Spleen (tissue), 7 donors: Measurements from ENCODE around the gene TPK1.

Experiments
- CTCF ChIP-seq, 11 experiments: fragments of 200-600 bp in 7 of 11; fragments of 450-650 bp in 4 of 11; sonication (generic) in 4 of 11; IDR thresholded peaks in 8 of 11; conservative IDR thresholded peaks in 3 of 11; 1 replicate in 7 of 11; 2 replicates in 4 of 11; pipeline versions ENCODE4 v1.4.0 to v1.8.0; 2016 to 2021; ENCODE audit warnings: antibody characterized with exemption in 11 of 11, inconsistent platforms in 4 of 11, mild to moderate bottlenecking in 1 of 11
- POLR2A ChIP-seq, 3 donors: fragments of 450-650 bp; IDR thresholded peaks; one replicate each; pipeline ENCODE4 v1.5.1; 2017; ENCODE audit warnings: antibody characterized with exemption in 3 of 3, mild to moderate bottlenecking in 1 of 3
- donor health status: DM: no; HTN: no; CAD: no; lungs with moderate emphysema.
- donor health status: DM: no; HTN: no; CAD: no.
- donor health status: DM: no; HTN: no; CAD: no.

GRCh38 chr7:144720149-144720548, 115.7 kb downstream of the TPK1 start:
- no peak for TF ChIP-seq CTCF (IDR thresholded peaks at IDR 0.05 in 8 of 11, conservative IDR thresholded peaks at IDR 0.05 in 3 of 11)
- TF ChIP-seq POLR2A (IDR thresholded peaks at IDR 0.05), result no peak
